HG03159 (cell line): ENCODE measurements around the gene HIBADH.
"Not testable (repeated sequence)": the region's sequence is repeated elsewhere in the genome, so short reads cannot be mapped to it uniquely, and the experiment has no call there.

Experiments used
- ATAC-seq: cut with Tn5 transposase; IDR thresholded peaks from one replicate; pipeline ENCODE4 v1.9.1; 2021; ENCODE audit warnings: mild to moderate bottlenecking, moderate library complexity; ENCODE audit not compliant: unreplicated experiment

The HIBADH gene

DNA sequence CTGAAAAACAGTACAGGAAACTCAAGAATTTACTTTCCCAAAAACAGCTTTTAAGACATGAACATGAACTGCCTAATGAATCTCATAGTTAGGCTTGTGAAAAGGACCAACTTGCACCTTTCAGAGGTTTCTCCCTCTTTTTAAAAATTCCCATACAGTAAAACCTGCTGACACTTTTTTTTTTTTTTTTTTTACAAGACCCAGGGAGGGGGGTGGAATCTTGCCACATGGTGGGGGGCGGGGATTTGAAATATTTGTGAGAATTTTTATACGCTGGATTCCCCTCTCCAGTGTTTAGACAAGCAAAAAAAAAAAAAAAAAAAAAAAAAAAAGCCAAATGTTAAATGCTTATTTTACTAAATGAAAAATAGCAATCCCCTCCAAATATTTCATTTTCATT, 57.4 kb downstream of the HIBADH start:
- ATAC-seq, result no peak

DNA sequence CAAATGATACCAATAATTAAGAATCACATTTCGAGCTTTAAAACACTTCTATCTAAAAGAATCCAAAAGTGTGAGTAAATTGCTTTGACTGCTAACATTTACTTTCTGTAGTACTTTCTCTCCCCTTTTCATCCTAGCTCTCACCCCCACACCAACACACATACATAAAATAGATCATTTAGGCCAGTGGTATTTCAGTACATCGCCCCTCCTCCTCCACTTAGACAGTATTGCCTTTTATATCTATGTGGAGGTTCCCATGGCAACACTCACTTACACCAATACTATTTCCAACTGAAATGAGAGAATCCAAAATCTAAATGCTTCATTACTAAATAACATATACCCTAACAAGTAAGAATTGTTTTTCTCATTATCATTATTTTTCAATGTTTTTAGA, 58.9 kb downstream of the HIBADH start:
- ATAC-seq, result no peak

DNA sequence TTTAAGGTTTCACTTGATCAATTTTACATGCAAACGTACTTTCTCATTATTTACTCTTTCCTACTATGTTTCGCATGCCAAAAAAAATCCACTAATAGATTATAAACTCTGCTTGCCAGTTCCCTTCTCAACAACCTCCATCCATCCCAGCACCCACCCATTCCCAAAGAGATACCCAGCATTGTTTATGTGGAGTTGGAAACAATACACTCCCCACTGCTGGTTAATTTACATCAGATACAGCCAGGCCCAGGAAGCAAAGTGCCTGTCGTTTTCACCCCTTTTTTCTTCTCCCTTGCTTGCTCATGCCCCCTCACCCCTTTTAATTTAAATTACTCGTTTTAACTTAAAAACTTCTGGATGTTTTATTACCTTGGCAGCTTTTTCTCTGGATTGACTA, 59.9 kb downstream of the HIBADH start:
- ATAC-seq, result no peak

DNA sequence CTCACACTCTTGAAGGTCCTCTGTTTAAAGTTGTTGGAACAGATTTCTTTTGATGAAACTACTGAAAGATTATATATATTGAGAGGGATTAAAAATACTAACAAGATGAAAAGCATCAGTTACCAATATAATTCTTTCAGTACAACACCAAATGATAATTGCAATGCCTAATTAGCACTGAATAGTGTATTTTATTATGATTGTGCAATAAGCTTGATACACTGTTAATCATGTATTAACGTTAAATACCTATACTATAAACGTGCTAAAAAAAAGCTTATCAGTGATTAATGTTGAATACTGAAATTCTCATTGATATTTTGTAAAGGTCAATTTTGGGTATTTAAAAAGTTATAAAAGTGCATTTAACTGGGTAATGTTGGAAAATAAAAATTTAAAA, 61.5 kb downstream of the HIBADH start:
- no peak for ATAC-seq

DNA sequence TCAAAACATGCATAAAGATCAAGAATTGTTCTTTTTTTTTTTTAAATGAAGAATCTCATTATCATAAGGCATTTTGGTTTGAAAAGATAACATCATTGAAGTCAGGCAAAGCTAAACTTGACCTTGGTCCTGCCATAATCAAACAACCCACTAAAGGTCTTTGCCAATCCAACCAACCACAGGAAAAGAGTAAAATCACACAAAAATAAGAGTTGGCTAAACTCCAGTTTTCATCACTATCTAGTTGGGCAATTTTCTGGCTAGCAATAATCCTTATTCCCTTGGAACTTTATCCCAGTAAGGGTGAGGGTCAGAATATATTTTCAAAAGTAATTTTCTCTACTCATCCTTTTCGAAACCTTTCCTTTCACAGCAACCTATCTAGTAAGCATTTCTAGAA, 62.4 kb downstream of the HIBADH start:
- ATAC-seq, result no peak

DNA sequence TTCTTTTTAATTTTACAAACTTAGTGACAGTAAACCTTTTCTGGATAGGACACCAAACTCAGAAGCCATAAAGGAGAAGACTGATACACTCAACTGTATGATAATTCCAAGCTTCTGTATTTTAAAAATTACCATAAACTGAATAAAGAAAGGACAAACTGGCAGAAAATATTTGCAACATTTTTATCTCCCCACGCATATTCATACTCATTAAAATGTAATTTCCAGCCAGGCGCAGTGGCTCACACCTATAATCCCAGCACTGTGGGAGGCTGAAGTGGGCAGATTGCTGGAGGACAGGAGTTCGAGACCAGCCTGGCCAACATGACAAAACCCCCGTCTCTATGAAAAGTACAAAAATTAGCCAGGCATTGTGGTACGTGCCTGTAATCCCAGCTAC, 67.7 kb downstream of the HIBADH start:
- ATAC-seq, result no peak

DNA sequence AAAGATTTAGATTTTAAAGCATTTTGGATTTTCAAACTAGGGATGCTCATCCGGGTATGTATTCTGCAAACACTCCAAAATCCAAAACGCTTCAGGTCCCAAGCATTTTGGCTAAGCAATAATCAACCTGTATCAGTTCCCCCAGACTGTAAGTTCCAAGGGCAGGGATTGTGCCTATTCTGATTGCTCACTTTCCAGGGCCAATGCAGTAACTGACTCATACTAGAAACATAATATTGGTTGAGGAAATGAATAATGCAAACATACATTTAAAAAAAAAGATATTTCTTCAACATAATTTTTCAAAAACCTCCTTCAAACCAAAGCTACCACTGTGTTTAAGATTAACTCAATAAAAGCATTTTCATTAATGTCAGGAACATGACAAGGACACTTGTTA, 69.5 kb downstream of the HIBADH start:
- no peak for ATAC-seq

DNA sequence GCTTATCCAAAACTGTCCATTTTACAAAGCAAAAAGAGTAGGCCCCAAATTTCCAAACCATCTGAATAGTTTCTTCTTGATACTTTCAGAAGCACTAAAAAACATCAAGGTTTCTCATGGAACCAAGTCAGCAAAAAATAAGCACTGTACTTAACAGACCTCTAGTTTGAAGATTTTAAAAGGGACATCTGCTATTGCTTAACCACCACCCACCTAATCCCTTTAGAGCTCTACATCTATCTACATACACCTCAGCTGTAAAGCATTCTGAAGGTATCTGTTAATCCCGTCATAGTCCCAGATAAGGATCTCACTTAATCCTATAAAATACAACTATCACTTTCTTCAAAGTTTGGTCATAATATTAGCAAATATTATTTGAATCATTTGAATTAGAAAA, 72.3 kb downstream of the HIBADH start:
- no peak for ATAC-seq

DNA sequence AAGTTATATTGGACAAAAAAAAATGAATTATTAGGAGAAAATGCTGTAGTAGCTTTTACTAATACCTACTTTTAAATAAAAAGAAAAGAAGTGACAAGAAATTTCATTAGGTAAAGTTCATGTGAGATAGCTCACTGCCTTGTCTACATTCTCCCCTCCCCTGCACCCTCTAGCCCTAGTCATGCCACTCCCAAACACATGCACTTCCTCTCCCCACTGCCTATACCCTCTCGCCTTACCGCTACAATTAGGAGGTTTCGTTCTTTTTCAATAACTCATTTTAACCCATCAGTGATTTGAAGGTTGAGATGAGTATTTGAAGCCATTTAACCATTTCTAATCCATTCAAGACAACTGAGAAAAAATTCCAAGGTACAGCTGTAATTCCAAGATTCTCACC, 75.3 kb downstream of the HIBADH start:
- no peak for ATAC-seq

DNA sequence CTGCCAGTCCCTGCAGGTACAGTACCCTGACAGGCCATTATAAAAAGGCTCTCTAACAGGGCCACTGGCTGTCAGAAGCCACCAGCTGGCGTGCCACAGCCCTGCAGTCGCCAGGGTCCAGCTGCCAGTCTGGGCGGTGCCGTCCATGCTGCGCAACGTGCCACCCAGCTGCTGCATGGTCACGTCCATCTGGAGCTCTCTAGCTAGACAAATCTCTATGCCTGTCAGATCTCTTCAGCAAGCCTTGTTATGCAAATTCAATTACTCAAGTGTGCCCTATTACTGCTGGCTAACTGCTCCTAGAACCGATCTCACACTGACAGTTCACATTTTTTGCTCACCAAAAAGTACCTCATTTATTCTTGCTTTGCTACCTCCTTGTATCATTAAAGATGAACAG, 75.9 kb downstream of the HIBADH start:
- peak; percentile 87 for ATAC-seq

DNA sequence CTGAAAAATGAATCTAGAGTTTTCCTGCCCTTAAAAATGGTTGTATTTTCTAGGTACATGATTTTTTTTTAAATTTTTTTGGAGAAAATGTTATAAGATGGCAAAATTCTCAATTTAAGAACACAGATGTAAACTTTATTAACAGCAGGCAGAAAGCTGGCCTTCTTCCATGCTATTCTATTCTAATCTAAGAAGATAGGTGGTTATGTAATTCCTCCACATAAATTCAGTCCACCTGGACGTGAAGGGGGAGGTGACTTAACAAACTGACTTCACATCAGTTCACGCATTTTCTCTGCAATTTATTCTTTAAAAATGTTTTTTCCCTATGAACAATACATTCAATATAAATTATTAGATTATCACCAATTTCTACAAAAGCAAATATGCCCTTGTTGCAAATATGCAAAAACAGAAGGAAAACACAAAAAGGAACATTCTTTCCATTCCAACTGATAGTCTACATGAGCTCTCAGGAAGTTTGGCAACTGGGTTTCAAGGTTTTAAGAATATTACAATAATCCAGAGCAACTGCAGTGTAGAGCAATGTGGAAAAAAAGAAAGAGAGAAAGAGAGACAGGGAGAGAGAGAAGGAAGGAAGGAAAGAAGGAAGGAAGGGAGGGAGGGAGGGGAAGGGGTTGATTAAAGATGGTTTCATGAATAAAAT, 76.8 kb downstream of the HIBADH start:
- ATAC-seq, result no peak

DNA sequence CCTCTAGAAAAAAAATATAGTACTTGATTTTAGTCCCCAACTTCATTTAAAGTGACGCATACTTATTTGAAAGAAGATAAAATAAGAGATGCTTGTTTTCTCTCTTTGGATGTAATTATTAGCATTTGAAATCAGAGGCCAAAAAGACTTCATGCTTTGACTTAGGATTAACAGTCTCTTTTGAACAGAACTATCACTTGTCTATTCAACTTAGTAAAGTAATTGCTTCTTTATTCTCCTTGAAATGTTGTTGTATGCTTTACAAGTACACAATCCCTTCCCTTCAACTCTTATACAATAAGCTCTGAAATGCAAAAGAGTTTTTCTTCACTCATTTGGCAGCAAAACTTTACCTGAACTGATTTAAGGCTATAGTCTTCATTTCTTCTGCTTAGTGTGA, 80.8 kb downstream of the HIBADH start:
- no peak for ATAC-seq

DNA sequence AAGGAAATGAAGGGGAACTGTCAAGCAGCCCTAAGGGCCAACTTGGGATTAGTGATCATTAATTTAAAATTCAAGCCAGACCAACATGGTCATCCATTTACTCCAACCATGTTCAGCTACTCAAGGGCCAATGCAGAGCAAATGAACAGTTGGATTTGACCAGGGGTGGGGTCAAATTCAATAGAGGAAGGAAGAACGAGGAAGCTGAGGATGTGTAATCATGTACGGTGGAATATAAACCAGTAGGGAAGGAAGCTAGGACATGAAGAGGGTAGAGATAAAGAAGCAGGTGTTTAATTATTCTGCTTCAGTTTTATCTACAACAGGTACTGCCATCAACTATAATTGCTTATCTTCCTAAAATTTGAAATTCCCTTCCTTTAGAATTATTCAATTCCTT, 81.6 kb downstream of the HIBADH start:
- no peak for ATAC-seq

DNA sequence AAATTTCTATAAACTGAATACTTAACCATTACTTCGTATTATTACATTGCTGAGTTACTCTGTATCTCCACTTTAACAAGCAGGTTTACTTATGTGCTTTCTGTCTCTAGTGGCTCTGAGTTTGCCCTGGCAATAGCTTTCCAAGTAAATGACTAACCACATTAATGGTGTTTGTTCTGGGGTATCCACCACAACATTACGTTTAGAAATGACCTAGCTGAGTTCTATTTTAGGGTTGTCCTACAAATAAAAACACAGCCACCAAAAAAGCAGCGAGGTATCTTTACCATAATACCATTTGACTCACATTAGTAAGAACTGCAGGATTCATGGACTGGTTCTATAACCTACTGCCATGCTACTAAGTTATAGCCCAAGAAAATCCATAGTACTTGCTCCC, 83.1 kb downstream of the HIBADH start:
- ATAC-seq, result no peak

DNA sequence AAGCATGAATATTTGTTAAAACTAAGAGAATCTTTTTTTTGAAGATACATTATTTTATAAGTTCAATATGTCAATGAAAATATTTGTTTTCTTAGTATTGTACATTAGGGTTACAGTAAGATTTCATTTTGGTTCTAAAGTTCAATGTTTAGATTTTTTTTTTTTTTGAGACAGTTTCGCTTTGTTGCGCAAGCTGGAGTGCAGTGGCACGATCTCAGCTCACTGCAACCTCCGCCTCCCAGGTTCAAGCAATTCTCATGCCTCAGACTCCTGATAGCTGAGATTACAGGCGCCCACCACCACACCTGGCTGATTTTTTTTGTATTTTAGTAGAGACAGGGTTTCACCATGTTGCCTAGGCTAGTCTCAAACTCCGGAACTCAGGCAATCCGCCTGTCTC, 84.5 kb downstream of the HIBADH start:
- ATAC-seq, result not testable (repeated sequence)

DNA sequence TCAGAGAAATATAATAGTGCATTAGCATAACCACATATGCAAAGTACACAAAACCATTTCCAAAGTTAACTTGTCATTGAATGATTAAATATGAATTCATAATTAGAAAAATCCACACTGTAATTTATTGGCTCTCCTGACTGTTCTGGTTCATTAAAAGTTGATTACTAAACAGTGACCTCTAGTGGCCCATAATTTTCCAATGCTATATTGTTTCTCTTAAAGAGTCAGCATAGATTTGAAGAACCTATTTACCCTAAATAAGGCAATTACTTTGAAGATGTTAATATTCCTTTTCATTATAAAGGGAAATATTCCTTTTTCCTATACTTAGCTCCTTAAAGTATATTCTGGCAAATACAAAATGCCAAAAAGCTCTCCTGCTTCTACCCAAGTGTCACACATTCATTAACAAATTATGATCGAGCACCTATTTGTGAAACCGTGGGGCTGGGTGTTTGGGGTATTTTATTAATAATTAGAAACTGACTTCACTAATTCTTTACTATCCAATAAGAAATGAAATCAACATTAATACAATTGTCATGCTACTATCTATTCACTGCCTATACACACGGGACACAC, 86.2 kb downstream of the HIBADH start:
- no peak for ATAC-seq

DNA sequence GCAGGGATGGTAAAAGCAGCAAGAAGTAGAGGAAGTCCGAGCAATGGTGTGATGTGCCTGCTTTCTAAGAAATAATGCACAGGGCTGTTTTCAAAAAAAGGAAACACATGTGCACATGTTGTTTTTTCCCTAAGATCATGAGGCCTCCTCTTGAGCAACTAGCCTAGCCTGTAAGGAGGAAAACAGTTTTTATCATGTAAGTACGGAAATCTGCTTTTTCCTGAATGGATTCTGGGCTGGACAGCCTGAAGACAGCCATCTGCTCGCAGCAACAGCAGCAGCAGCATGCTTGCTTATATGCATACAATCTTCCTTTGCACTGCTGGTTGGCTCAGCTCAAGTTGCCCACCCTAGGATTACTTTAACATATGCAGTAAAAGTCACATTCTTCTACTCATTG, 87.1 kb downstream of the HIBADH start:
- no peak for ATAC-seq

DNA sequence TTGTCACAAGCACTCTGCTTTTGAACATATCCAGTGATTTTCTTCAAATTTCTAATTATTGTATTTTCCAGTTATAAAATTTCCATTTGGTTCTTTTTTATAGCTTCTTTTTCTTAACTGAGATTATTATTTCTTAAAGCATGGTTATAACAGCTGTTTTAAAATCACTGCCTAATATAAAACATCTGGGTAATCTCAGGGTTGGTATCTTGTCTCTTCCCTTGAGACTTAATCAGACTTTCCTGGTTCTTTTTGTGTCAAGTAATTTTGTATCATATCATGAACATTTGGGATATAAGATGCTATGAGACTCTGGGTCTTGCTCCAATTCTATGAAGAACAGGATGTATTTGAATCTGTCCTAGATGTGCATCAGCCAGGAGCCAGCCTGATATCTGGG, 93.6 kb downstream of the HIBADH start:
- ATAC-seq, result no peak

DNA sequence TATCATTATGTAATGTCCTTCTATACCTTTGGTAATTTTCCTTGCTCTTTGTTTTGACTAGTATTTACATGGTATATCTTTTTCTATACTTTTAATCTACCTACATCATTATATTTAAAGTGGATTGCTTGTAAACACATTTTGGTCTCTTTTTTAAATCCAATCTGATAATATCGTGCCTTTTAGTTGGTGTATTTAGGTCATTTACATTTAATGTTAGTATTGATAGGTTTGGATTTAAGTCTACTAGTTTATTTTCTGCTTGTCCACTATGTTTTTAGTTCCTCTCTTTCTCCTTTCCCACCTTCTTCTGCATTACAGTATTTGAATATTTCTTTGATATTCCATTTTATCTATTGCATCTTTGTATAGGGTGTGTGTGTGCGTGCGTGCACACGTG, 95.4 kb downstream of the HIBADH start:
- no peak for ATAC-seq

DNA sequence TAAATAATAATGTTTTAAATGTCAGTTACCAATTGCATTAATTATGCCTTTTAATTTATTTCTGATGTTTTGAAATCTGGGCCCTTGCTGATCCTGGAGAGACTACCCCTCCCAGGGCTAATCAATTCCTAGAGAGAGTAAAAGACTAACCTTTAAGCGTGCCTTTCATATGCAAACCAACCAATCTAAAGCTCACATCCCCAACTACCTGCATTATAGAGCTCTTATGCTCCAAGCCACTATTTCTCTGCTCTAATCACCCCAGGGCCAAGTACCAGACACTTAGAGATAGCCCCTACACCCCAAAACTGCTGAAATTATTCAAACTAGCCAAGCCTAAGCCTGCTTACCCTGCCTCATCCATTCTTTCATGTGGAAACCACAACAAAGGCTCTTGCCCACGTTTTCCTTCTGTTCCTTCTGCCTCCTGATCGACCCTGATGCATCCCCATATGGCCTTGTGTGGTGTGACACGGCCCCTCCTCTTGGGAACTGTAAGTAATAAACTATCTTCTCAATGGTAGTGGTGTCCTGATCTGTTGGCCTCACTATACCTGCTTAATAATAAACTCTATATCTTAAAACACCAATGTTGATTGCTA, 97.7 kb downstream of the HIBADH start:
- ATAC-seq, result no peak

DNA sequence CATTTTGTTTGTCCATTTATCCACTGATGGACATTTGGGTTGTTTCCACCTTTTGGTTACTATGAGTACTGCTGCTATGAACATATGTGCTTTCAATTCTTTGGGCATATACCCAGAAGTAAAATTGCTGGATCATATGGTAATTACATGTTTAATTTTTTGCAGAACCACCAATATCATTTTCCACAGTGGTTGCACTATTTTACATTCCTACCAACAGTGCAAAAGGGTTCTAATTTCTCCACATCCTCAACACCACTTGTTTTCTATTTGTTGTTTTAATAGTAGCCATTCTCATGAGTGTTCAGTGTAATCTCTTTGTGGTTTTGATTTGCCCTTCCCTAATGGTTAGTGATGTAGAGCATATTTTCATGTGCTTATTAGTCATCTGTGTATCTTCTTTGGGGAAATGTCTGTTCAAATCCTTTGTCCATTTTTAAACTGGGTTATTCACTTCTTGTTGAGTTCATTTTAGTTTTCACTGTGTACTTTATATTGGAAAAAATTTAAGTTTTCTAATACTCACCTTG, 101.9 kb downstream of the HIBADH start:
- ATAC-seq, result no peak

DNA sequence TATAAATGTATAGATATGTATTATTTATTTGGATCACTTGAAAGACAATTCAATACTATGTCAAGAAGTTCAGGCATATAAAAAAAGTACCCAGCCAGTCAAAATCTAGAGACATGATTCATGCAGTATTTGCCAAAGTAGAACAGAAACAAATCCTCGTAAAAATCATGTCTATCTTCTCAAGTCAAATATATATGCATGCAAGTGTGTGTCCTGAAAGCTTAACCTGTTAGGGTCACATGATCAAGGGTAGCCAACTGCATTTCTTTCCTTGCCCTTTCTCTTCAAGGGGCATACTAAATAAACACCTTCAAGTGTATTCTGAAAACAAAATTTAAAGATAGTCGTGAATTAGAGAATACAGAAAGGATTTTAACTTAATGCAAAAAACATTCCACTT, 107.0 kb downstream of the HIBADH start:
- ATAC-seq, result no peak

DNA sequence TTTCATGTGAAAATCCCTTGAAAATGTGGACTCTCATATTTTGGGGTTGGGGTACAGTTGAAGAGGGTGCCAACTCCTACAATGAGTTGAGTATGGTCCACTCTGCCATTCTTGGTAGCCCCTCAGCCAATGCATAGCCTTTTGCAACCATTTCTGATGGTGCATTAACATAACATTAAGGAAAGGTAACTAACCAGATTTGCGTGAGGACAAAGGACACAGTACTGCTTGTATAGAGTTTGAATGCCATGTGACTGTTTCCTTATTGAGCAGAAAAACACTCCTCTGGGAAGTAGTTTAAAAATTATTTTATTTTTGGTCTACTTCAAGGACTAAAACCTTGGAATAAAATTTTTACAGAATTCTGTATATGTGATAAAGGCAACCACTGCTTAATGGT, 107.9 kb downstream of the HIBADH start:
- no peak for ATAC-seq
